Astrocyte (in vitro differentiated cells and primary cell): Measurements from ENCODE around the gene OR6C70.

Experiments
- EZH2 ChIP-seq: IDR thresholded peaks from 2 replicates; pipeline ENCODE4 v1.6.1; 2012; ENCODE audit warnings: mild to moderate bottlenecking, low read length, inconsistent platforms; ENCODE audit not compliant: insufficient read depth
- TF ChIP-seq, protein P1 (sequence below): IDR thresholded peaks from 2 replicates; pipeline ENCODE4 v1.5.1; 2011; ENCODE audit warnings: low read depth, mild to moderate bottlenecking, inconsistent platforms, low read length, moderate library complexity; ENCODE audit not compliant: insufficient read depth

DNA sequence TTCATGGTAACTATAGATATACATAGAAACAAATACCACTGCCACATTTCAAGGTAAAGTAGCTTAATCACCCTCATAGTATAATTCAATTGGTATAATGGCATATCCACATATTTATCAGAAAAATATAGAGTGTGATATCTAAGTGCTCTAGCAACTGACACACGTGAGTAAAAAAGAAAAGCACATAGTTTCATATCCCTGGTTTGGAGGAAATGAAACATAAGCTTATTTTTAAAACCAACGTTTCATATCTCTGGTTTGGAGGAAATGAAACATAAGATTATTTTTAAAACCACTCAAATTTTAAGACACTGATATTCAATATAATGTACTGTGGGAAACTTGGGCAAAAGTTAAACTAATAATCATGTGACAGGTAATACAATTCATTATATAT lies 2.1 kb downstream of the OR6C70 start:
- TF ChIP-seq, protein P1, sequence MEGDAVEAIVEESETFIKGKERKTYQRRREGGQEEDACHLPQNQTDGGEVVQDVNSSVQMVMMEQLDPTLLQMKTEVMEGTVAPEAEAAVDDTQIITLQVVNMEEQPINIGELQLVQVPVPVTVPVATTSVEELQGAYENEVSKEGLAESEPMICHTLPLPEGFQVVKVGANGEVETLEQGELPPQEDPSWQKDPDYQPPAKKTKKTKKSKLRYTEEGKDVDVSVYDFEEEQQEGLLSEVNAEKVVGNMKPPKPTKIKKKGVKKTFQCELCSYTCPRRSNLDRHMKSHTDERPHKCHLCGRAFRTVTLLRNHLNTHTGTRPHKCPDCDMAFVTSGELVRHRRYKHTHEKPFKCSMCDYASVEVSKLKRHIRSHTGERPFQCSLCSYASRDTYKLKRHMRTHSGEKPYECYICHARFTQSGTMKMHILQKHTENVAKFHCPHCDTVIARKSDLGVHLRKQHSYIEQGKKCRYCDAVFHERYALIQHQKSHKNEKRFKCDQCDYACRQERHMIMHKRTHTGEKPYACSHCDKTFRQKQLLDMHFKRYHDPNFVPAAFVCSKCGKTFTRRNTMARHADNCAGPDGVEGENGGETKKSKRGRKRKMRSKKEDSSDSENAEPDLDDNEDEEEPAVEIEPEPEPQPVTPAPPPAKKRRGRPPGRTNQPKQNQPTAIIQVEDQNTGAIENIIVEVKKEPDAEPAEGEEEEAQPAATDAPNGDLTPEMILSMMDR, result no peak
- TF ChIP-seq EZH2, result no peak
